Measurements from ENCODE around the gene TBC1D22A.

GRCh38 chr22:47124451-47124881, 362.0 kb downstream of the TBC1D22A start:
- TF ChIP-seq CTCF (conservative IDR thresholded peaks at IDR 0.05; ENCODE audit: low read depth in 2 of 2) (no peak), ETS1 (IDR thresholded peaks at IDR 0.05) (no peak)
